Gastrocnemius medialis (tissue), 4 donors: ENCODE measurements around the gene FHOD1.

Source experiments
- POLR2A ChIP-seq, 2 donors: fragments of 450-650 bp; IDR thresholded peaks; one replicate each; pipeline ENCODE4 v1.6.1; 2017; ENCODE audit warnings: antibody characterized with exemption in 2 of 2, mild to moderate bottlenecking in 2 of 2, moderate library complexity in 2 of 2
- TF ChIP-seq, protein P1 (sequence below), 5 experiments: fragments of 450-650 bp in 3 of 5; fragments of 200-600 bp in 2 of 5; sonication (generic) in 2 of 5; IDR thresholded peaks in 4 of 5; conservative IDR thresholded peaks in 1 of 5; 1 replicate in 4 of 5; 2 replicates in 1 of 5; pipeline ENCODE4 v1.5.1; 2016 to 2019; ENCODE audit warnings: antibody characterized with exemption in 5 of 5, mild to moderate bottlenecking in 3 of 5, moderate library complexity in 3 of 5

DNA sequence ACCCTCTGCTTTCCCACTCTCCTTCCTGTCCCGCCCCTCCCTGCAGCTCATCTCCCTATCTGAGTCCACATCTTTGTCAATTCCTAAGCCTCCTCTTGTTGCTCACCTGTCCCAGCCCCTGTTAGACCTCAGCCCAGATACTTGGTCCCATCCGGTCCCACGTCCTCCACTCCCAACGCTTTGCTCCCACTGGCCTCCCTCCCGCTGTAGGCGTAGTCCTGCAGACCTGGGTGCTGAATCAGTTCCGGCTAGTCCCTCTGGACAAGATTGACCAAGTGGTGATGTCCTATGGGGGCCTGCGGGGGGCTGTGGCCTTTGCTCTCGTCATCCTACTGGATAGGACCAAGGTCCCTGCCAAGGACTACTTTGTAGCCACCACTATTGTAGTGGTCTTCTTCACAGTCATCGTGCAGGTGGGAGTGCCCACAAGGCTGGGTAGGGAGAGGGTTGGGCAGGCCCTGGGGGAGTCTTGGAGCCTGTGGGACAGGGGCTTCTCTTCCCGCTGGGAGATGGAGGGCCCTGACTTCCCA, 9.5 kb upstream of the FHOD1 start:
- TF ChIP-seq, protein P1, sequence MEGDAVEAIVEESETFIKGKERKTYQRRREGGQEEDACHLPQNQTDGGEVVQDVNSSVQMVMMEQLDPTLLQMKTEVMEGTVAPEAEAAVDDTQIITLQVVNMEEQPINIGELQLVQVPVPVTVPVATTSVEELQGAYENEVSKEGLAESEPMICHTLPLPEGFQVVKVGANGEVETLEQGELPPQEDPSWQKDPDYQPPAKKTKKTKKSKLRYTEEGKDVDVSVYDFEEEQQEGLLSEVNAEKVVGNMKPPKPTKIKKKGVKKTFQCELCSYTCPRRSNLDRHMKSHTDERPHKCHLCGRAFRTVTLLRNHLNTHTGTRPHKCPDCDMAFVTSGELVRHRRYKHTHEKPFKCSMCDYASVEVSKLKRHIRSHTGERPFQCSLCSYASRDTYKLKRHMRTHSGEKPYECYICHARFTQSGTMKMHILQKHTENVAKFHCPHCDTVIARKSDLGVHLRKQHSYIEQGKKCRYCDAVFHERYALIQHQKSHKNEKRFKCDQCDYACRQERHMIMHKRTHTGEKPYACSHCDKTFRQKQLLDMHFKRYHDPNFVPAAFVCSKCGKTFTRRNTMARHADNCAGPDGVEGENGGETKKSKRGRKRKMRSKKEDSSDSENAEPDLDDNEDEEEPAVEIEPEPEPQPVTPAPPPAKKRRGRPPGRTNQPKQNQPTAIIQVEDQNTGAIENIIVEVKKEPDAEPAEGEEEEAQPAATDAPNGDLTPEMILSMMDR (IDR thresholded peaks at IDR 0.05 in 4 of 5, conservative IDR thresholded peaks at IDR 0.05 in 1 of 5) = no peak
- TF ChIP-seq POLR2A (IDR thresholded peaks at IDR 0.05) = no peak
